ENCODE measurements around the gene ARMC9.

ARMC9 gene

GRCh38 chr2:231169488-231169887, 28.9 kb upstream of the ARMC9 start:
- peaks cover 15 to 62% (median 42%) of the 10 kb centered on the region in 3 donors for H3K36me3 ChIP-seq
- H3K9me3 ChIP-seq = no peaks in the 10 kb centered on the region
- H3K27ac ChIP-seq = peak overlapping the region in 1 of 2 donors; percentile 19
- no peak for DNase-seq
- intact Hi-C loops (cut with DNase I; ENCODE audit: low total_unique reads) = no loop called here
- H3K27me3 ChIP-seq = no peaks in the 10 kb centered on the region
- TF ChIP-seq CTCF (IDR thresholded peaks at IDR 0.05) = no peak
- H3K4me3 ChIP-seq = no peak overlapping the region
- peaks cover 0 to 4% (median 0%) of the 10 kb centered on the region in 4 donors for H3K4me1 ChIP-seq

DNA sequence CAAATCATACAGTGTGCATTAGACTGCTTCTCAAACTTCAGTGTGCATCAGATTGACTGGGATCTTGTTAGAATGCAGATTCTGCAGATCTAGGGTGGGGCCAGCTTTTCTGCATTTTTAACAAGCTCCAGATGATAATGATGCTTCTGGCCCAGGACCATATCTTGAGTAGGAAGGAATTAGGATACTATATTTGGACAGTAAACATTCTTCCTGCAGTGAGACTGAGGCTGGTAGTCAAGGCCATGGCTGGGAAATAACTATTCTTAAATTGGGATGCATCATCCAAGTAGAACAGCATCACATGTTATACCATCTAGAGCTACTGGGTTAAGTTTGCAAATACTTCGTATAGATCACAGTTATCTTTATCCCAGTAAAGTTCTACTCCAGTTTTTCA, 28.4 kb upstream of the ARMC9 start:
- TF ChIP-seq CTCF (IDR thresholded peaks at IDR 0.05) = no peak
- H3K36me3 ChIP-seq = peaks cover 15 to 68% (median 42%) of the 10 kb centered on the region in 3 donors
- H3K27me3 ChIP-seq = no peaks in the 10 kb centered on the region
- intact Hi-C loops (cut with DNase I; ENCODE audit: low total_unique reads) = no loop called here
- peak overlapping the region in 1 of 2 donors; percentile 19 for H3K27ac ChIP-seq
- no peaks in the 10 kb centered on the region for H3K9me3 ChIP-seq
- H3K4me1 ChIP-seq = peaks cover 0 to 4% (median 0%) of the 10 kb centered on the region in 4 donors
- no peak for DNase-seq
- no peak overlapping the region for H3K4me3 ChIP-seq

DNA sequence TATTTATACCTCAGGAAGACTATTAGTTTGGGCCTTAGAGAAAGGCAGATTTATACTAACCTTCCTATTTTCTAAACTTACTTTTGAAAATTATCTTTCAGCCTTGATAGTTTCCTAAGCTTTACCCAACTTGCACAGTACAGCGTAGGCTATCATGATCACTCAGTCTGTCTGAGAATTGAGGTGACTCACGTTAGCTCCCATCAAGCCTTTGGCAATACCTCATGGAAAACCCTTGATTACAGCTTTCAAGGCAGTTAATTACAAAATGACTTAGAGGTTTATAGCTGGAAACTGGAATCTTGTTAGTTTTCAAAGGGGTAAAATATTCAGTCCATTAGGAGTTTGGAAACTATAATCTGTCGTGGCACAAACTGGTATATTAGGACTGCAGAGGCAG, 26.4 kb upstream of the ARMC9 start:
- H3K36me3 ChIP-seq = peaks cover 13 to 56% (median 29%) of the 10 kb centered on the region in 3 donors
- H3K4me3 ChIP-seq = no peak overlapping the region
- peaks cover 0 to 4% (median 0%) of the 10 kb centered on the region in 4 donors for H3K4me1 ChIP-seq
- no peaks in the 10 kb centered on the region for H3K27me3 ChIP-seq
- no peak for TF ChIP-seq CTCF (IDR thresholded peaks at IDR 0.05)
- H3K27ac ChIP-seq = no peak overlapping the region
- intact Hi-C loops (cut with DNase I; ENCODE audit: low total_unique reads) = no loop called here
- H3K9me3 ChIP-seq = no peaks in the 10 kb centered on the region
- DNase-seq = no peak

GRCh38 chr2:231174211-231174651, 24.2 kb upstream of the ARMC9 start:
- peaks cover 0 to 4% (median 0%) of the 10 kb centered on the region in 4 donors for H3K4me1 ChIP-seq
- no peak overlapping the region for H3K27ac ChIP-seq
- TF ChIP-seq CTCF (IDR thresholded peaks at IDR 0.05) = no peak
- DNase-seq = no peak
- H3K9me3 ChIP-seq = no peaks in the 10 kb centered on the region
- H3K27me3 ChIP-seq = no peaks in the 10 kb centered on the region
- no peak overlapping the region for H3K4me3 ChIP-seq
- intact Hi-C loops (cut with DNase I; ENCODE audit: low total_unique reads) = no loop called here
- H3K36me3 ChIP-seq = peaks cover 13 to 48% (median 19%) of the 10 kb centered on the region in 3 donors

GRCh38 chr2:231176066-231176465, 22.4 kb upstream of the ARMC9 start:
- Histone ChIP-seq H3K36me3 (peaks cover 5 to 36% (median 19%) of the 10 kb centered on the region in 3 donors), H3K4me1 (peaks cover 0 to 9% (median under 1%) of the 10 kb centered on the region in 4 donors), H3K27ac (no peak overlapping the region), H3K9me3 (no peaks in the 10 kb centered on the region), H3K4me3 (no peak overlapping the region), H3K27me3 (no peaks in the 10 kb centered on the region)
- DNase-seq = no peak
- intact Hi-C loops (cut with DNase I; ENCODE audit: low total_unique reads) = no loop called here
- TF ChIP-seq CTCF (IDR thresholded peaks at IDR 0.05) = no peak
